Motor neuron (in vitro differentiated cells): ENCODE results near the gene RTKN2. TPM values are rescaled to one million over a fixed set of nuclear protein-coding genes. Genes with fewer than 3 reads are reported as not detected.

Source experiments
- ATAC-seq, 8 experiments: fragments of 200-7000 bp; cut with Tn5 transposase; replicated peaks in 6 of 8; 2 replicates each; pipeline ENCODE4 v1.8.0; 2021; ENCODE audit warnings: mild to moderate bottlenecking in 8 of 8, moderate library complexity in 8 of 8
- H3K27ac ChIP-seq, 2 donors: fragments of 250-450 bp; sonication (Bioruptor Pico); 2 replicates each; pipeline ENCODE4 v1.9.0; 2021; ENCODE audit warnings: antibody characterized with exemption in 2 of 2, mild to moderate bottlenecking in 2 of 2, moderate library complexity in 1 of 2
- H3K4me1 ChIP-seq, 2 donors: fragments of 250-450 bp; sonication (Bioruptor Pico); replicated peaks in 1 of 2; 2 replicates each; pipeline ENCODE4 v1.6.1; 2021; ENCODE audit warnings: antibody characterized with exemption in 2 of 2, mild to moderate bottlenecking in 2 of 2, moderate library complexity in 1 of 2
- H3K4me3 ChIP-seq, 5 donors: fragments of 250-450 bp; sonication (Bioruptor Pico); 2 replicates each; pipeline ENCODE4 v1.9.0; 2021; ENCODE audit warnings: antibody characterized with exemption in 5 of 5, mild to moderate bottlenecking in 5 of 5, moderate library complexity in 4 of 5
- WGBS, 10 experiments: fragments of 450-650 bp; shearing (Covaris generic); methylation state at CpG; one replicate each; pipeline ENCODE4 v1.0.0; 2022; 5-methylcytosine and 5-hydroxymethylcytosine counted together
- in situ Hi-C, 9 experiments: fragments of 400-800 bp; cut with MboI; loops; one replicate each; pipeline ENCODE4 v1.15.0; 2021; ENCODE audit warnings: low sequenced_read_pairs in 9 of 9, low pct_unique_long_range_greater_than_20kb in 2 of 9; ENCODE audit not compliant: unreplicated experiment in 9 of 9
- total RNA-seq, 8 experiments: library from RNA; unstranded; fragments of 300-600 nt; gene quantifications; 2 replicates each; pipeline versions ENCODE4 v1.2.3 to v1.2.4, GENCODE V29; 2022

The RTKN2 gene
- total RNA-seq, 8 experiments from 2014 or later: 0.05 to 12.6 (median 0.91) TPM

GRCh38 chr10:62180677-62181076 lies 88.0 kb downstream of the RTKN2 start:
- no peak for ATAC-seq
- H3K27ac ChIP-seq: no peak overlapping the region
- H3K4me3 ChIP-seq: no peak overlapping the region
- in situ Hi-C loops: no loop called here
- WGBS, 10 experiments: 20 to 97% (median 79%) methylated on average over 1 to 4 of the region's 4 CpGs; no CpG with 5 or more reads in 1 of the 10 experiments
- no peaks in the 10 kb centered on the region for H3K4me1 ChIP-seq

- H3K4me1 ChIP-seq: no peaks in the 10 kb centered on the region
- no peak overlapping the region for H3K4me3 ChIP-seq
- ATAC-seq: no peak
- WGBS, 10 experiments: 68 to 100% (median 83%) methylated on average over 1 to 2 of the region's 2 CpGs; no CpG with 5 or more reads in 3 of the 10 experiments
- in situ Hi-C loops: no loop called here
- no peak overlapping the region for H3K27ac ChIP-seq
Observed at GRCh38 chr10:62178568-62178967, 90.1 kb downstream of the RTKN2 start.

GRCh38 chr10:62177111-62177510 lies 91.5 kb downstream of the RTKN2 start:
- ATAC-seq: no peak

GRCh38 chr10:62175251-62175650 lies 93.4 kb downstream of the RTKN2 start:
- Histone ChIP-seq H3K4me1 (no peaks in the 10 kb centered on the region), H3K27ac (no peak overlapping the region), H3K4me3 (no peak overlapping the region)
- no peak for ATAC-seq
- WGBS, 10 experiments: 55 to 100% (median 89%) methylated on average over 1 to 2 of the region's 2 CpGs
- in situ Hi-C loops: no loop called here

More at GRCh38 chr10:62177111-62177510, 91.5 kb downstream of the RTKN2 start:
- no peaks in the 10 kb centered on the region for H3K4me1 ChIP-seq
- in situ Hi-C loops: no loop called here
- H3K27ac ChIP-seq: no peak overlapping the region
- WGBS, 10 experiments: 75 to 96% (median 88%) methylated on average over 1 to 3 of the region's 3 CpGs
- no peak overlapping the region for H3K4me3 ChIP-seq

GRCh38 chr10:62172465-62172864 lies 96.2 kb downstream of the RTKN2 start:
- no peaks in the 10 kb centered on the region for H3K4me1 ChIP-seq
- in situ Hi-C loops: no loop called here
- H3K4me3 ChIP-seq: no peak overlapping the region
- no peak overlapping the region for H3K27ac ChIP-seq
- no peak for ATAC-seq

GRCh38 chr10:62171791-62172190 lies 96.9 kb downstream of the RTKN2 start:
- no peak overlapping the region for H3K27ac ChIP-seq
- no peak for ATAC-seq
- no peak overlapping the region for H3K4me3 ChIP-seq
- WGBS, 10 experiments: 37 to 92% (median 69%) methylated on average over 1 to 2 of the region's 2 CpGs
- in situ Hi-C loops: no loop called here
- peaks cover 0 to 4% of the 10 kb centered on the region in 2 donors for H3K4me1 ChIP-seq

GRCh38 chr10:62170732-62171131 lies 97.9 kb downstream of the RTKN2 start:
- no peak overlapping the region for H3K27ac ChIP-seq
- no peak for ATAC-seq
- 80 to 100% (median 100%) methylated on average over 1 of the region's 1 CpG; no CpG with 5 or more reads in 1 of the 10 experiments for WGBS, 10 experiments
- in situ Hi-C loops: no loop called here
- H3K4me3 ChIP-seq: no peak overlapping the region
- peaks cover 4 to 15% of the 10 kb centered on the region in 2 donors for H3K4me1 ChIP-seq

- H3K4me3 ChIP-seq: no peak overlapping the region
- 0 to 84% (median 59%) methylated on average over 1 to 4 of the region's 4 CpGs for WGBS, 10 experiments
- peak in 6 of 8 experiments; percentile 52 to 76 (median 72) for ATAC-seq
- in situ Hi-C loops: no loop called here
- no peak overlapping the region for H3K27ac ChIP-seq
- peaks cover 4 to 15% of the 10 kb centered on the region in 2 donors for H3K4me1 ChIP-seq
Observed at GRCh38 chr10:62166331-62167131, 102.1 kb downstream of the RTKN2 start.

GRCh38 chr10:62165803-62166202 lies 102.8 kb downstream of the RTKN2 start:
- in situ Hi-C loops: no loop called here

GRCh38 chr10:62163024-62163423 lies 105.6 kb downstream of the RTKN2 start:
- in situ Hi-C loops: no loop called here
- WGBS, 10 experiments: 71 to 100% (median 91%) methylated on average over 1 to 2 of the region's 2 CpGs; no CpG with 5 or more reads in 2 of the 10 experiments
- H3K4me3 ChIP-seq: no peak overlapping the region
- no peak for ATAC-seq
- H3K27ac ChIP-seq: no peak overlapping the region
- peaks cover 4 to 15% of the 10 kb centered on the region in 2 donors for H3K4me1 ChIP-seq

More at GRCh38 chr10:62165803-62166202, 102.8 kb downstream of the RTKN2 start:
- no peak for ATAC-seq
- H3K4me3 ChIP-seq: no peak overlapping the region
- WGBS, 10 experiments: 75 to 100% (median 93%) methylated on average over 1 to 4 of the region's 4 CpGs; no CpG with 5 or more reads in 3 of the 10 experiments
- H3K4me1 ChIP-seq: peaks cover 4 to 15% of the 10 kb centered on the region in 2 donors
- no peak overlapping the region for H3K27ac ChIP-seq

- in situ Hi-C loops: no loop called here
- Histone ChIP-seq H3K27ac (no peak overlapping the region), H3K4me1 (peaks cover 4 to 15% of the 10 kb centered on the region in 2 donors), H3K4me3 (no peak overlapping the region)
- 0 to 85% (median 60%) methylated on average over 1 to 4 of the region's 4 CpGs; no CpG with 5 or more reads in 3 of the 10 experiments for WGBS, 10 experiments
- ATAC-seq: peak in 2 of 8 experiments; percentile 59 to 63
Observed at GRCh38 chr10:62162261-62162981, 106.2 kb downstream of the RTKN2 start.

- H3K4me1 ChIP-seq: no peaks in the 10 kb centered on the region
- WGBS, 10 experiments: 60 to 96% (median 90%) methylated on average over 2 to 3 of the region's 3 CpGs; no CpG with 5 or more reads in 3 of the 10 experiments
Observed at GRCh38 chr10:62159351-62159750, 109.3 kb downstream of the RTKN2 start.

GRCh38 chr10:62157601-62158000 lies 111.0 kb downstream of the RTKN2 start:
- in situ Hi-C loops: no loop called here
- no peaks in the 10 kb centered on the region for H3K4me1 ChIP-seq
- no peak overlapping the region for H3K27ac ChIP-seq
- WGBS, 10 experiments: 52 to 100% (median 87%) methylated on average over 2 to 3 of the region's 3 CpGs
- H3K4me3 ChIP-seq: no peak overlapping the region
- no peak for ATAC-seq

More at GRCh38 chr10:62159351-62159750, 109.3 kb downstream of the RTKN2 start:
- Histone ChIP-seq H3K27ac (no peak overlapping the region), H3K4me3 (no peak overlapping the region)
- no peak for ATAC-seq
- in situ Hi-C loops: no loop called here
